ENCODE data around the gene ABI2. TPM values are rescaled to one million over a fixed set of nuclear protein-coding genes. Genes with fewer than 3 reads are reported as not detected.
"Not testable (repeated sequence)": the region's sequence is repeated elsewhere in the genome, so short reads cannot be mapped to it uniquely, and the experiment has no call there.

ABI2 gene
- total RNA-seq, 6 donors from 2014 or later = 30.3 to 41.6 (median 35.5) TPM

GRCh38 chr2:203418271-203418670 is 90.1 kb downstream of the ABI2 start:
- H3K36me3 ChIP-seq = peaks cover 0 to 32% (median 4%) of the 10 kb centered on the region in 4 donors
- DNase-seq = no peak
- WGBS, 2 donors = 86 to 93% methylated on average over 7 to 8 of the region's 8 CpGs

GRCh38 chr2:203427061-203427460 is 98.9 kb downstream of the ABI2 start:
- 63 to 69% methylated on average over 2 of the region's 2 CpGs for WGBS, 2 donors
- no peak overlapping the region for H3K27ac ChIP-seq
- H3K9me3 ChIP-seq = no peaks in the 10 kb centered on the region
- TF ChIP-seq POLR2A (IDR thresholded peaks at IDR 0.05) (no peak), EP300 (IDR thresholded peaks at IDR 0.05) (no peak)
- H3K36me3 ChIP-seq = peaks cover 0 to 8% (median 2%) of the 10 kb centered on the region in 4 donors
- no peaks in the 10 kb centered on the region for H3K4me1 ChIP-seq
- no peaks in the 10 kb centered on the region for H3K27me3 ChIP-seq
- DNase-seq = no peak
- no peak overlapping the region for H3K4me3 ChIP-seq
- peak in 1 of 2 donors; percentile 34 for ATAC-seq (ENCODE audit: low FRiP score in 2 of 2)

More at GRCh38 chr2:203418271-203418670, 90.1 kb downstream of the ABI2 start:
- H3K27me3 ChIP-seq = no peaks in the 10 kb centered on the region
- H3K9me3 ChIP-seq = no peaks in the 10 kb centered on the region
- H3K4me3 ChIP-seq = no peak overlapping the region
- no peak overlapping the region for H3K27ac ChIP-seq
- no peak for TF ChIP-seq CTCF (IDR thresholded peaks at IDR 0.05)
- no peak for TF ChIP-seq EP300 (IDR thresholded peaks at IDR 0.05)
- TF ChIP-seq POLR2AphosphoS5 (IDR thresholded peaks at IDR 0.05) = no peak
- TF ChIP-seq POLR2A (IDR thresholded peaks at IDR 0.05) = no peak
- no peak for ATAC-seq (ENCODE audit: low FRiP score in 2 of 2)
- H3K4me1 ChIP-seq = no peaks in the 10 kb centered on the region

GRCh38 chr2:203429643-203430042 is 101.4 kb downstream of the ABI2 start:
- 97 to 98% methylated on average over 4 of the region's 4 CpGs for WGBS, 2 donors
- H3K27me3 ChIP-seq; H3K4me1 ChIP-seq; DNase-seq; ATAC-seq (ENCODE audit: low FRiP score in 2 of 2); H3K27ac ChIP-seq; H3K9me3 ChIP-seq; H3K4me3 ChIP-seq: not testable (repeated sequence)
- peaks cover 0 to 13% (median 4%) of the 10 kb centered on the region in 4 donors for H3K36me3 ChIP-seq

- ATAC-seq (ENCODE audit: low FRiP score in 2 of 2) (no peak), DNase-seq (no peak)
- Histone ChIP-seq H3K4me3 (no peak overlapping the region), H3K36me3 (peaks cover 0 to 14% (median 4%) of the 10 kb centered on the region in 4 donors), H3K4me1 (no peaks in the 10 kb centered on the region), H3K27ac (no peak overlapping the region), H3K9me3 (no peaks in the 10 kb centered on the region), H3K27me3 (no peaks in the 10 kb centered on the region)
- 84 to 87% methylated on average over 5 of the region's 5 CpGs for WGBS, 2 donors
- no peak for TF ChIP-seq POLR2AphosphoS5 (IDR thresholded peaks at IDR 0.05)
These were observed 103.4 kb downstream of the ABI2 start for GRCh38 chr2:203431391-203432185.

- Histone ChIP-seq H3K4me3 (no peak overlapping the region), H3K27me3 (no peaks in the 10 kb centered on the region), H3K4me1 (peaks cover 0 to 10% (median 4%) of the 10 kb centered on the region in 4 donors), H3K27ac (no peak overlapping the region), H3K9me3 (no peaks in the 10 kb centered on the region), H3K36me3 (peaks cover 0 to 17% (median 3%) of the 10 kb centered on the region in 4 donors)
- ATAC-seq (ENCODE audit: low FRiP score in 2 of 2) (no peak), DNase-seq (no peak)
- no peak for TF ChIP-seq EP300 (IDR thresholded peaks at IDR 0.05)
- no peak for TF ChIP-seq CTCF (IDR thresholded peaks at IDR 0.05)
- no peak for TF ChIP-seq POLR2A (IDR thresholded peaks at IDR 0.05)
- no peak for TF ChIP-seq POLR2AphosphoS5 (IDR thresholded peaks at IDR 0.05)
- WGBS, 2 donors = 54 to 59% methylated on average over 6 of the region's 6 CpGs
These were observed 104.6 kb downstream of the ABI2 start for GRCh38 chr2:203432811-203433210.

- Histone ChIP-seq H3K9me3 (no peaks in the 10 kb centered on the region), H3K4me3 (no peak overlapping the region), H3K27ac (no peak overlapping the region), H3K4me1 (peaks cover 0 to 16% (median 6%) of the 10 kb centered on the region in 4 donors), H3K27me3 (no peaks in the 10 kb centered on the region), H3K36me3 (peaks cover 5 to 40% (median 23%) of the 10 kb centered on the region in 4 donors)
- no peak for DNase-seq
- TF ChIP-seq POLR2A (IDR thresholded peaks at IDR 0.05) (no peak), CTCF (IDR thresholded peaks at IDR 0.05) (no peak), POLR2AphosphoS5 (IDR thresholded peaks at IDR 0.05) (no peak), EP300 (IDR thresholded peaks at IDR 0.05) (no peak)
- ATAC-seq (ENCODE audit: low FRiP score in 2 of 2) = no peak
- WGBS, 2 donors = 81 to 93% methylated on average over 2 of the region's 2 CpGs
These were observed 108.3 kb downstream of the ABI2 start for GRCh38 chr2:203436496-203436895.

Measured in upper lobe of left lung (tissue), 6 donors.